GM18505 (cell line): ENCODE measurements around the gene GALNT9.
"Not testable (repeated sequence)": the region's sequence is repeated elsewhere in the genome, so short reads cannot be mapped to it uniquely, and the experiment has no call there.

Source experiments
- ATAC-seq: cut with Tn5 transposase; IDR thresholded peaks from one replicate; pipeline ENCODE4 v1.9.1; 2021; ENCODE audit not compliant: unreplicated experiment
- POLR2A ChIP-seq: IDR thresholded peaks from 4 replicates; pipeline ENCODE4 v1.6.1; 2011; ENCODE audit warnings: borderline replicate concordance; ENCODE audit not compliant: insufficient read depth, insufficient read length; ENCODE audit errors: extremely low read depth

Gene GALNT9

DNA sequence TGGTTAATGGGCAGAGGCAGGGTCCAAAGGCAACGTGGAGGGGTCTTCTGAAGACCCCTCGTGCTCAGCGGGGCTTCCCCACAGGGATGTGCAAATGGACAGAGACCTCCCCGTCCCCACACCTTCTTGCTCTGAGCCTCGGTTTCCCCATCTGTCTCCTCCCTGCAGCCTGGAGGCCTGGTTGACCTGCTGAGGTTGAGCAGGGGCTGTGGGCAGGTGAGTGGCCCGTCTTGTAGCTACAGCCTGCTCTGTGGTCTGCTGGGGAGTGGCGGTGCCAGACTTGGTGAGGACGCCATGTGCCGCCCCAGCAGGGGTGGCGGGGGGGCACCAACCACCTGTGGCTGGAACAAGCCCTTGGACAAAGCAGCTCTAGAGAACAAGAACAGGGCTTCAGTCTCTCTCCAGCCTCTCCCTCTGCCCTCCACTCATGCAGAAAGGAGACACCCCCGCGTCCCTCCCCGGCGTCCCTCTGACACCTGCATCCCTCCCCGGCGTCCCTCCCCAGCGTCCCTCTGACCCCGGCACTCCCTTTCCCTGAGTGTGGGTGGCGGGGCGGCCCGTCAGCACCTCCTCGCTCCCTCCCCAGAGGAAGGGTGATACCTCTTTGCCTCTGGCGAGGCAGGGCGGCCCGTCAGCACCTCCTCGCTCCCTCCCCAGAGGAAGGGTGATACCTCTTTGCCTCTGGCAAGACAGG, 101.5 kb downstream of the GALNT9 start:
- no peak for TF ChIP-seq POLR2A

DNA sequence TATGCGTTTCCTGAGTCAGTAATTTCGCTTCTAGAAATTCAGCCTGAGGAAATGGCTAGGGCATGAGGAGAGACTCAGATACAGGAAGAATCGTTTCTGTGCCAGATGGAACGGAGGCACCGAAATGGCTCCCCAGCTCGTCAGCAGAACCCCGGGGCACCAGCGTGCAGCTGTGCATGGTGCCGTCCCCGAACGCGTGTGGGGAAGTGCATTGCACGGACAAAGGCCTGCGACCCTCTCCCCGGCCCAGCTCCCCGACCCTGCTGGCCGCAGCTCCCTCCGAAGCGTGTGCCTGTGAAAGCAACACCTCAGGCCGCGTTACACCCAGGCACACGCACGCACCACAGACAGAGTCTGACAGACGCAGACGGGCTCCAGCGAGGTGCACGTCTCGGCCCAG, 102.3 kb downstream of the GALNT9 start:
- TF ChIP-seq POLR2A: no peak
- ATAC-seq: no peak

More for the DNA sequence above, 101.5 kb downstream of the GALNT9 start:
- no peak for ATAC-seq

DNA sequence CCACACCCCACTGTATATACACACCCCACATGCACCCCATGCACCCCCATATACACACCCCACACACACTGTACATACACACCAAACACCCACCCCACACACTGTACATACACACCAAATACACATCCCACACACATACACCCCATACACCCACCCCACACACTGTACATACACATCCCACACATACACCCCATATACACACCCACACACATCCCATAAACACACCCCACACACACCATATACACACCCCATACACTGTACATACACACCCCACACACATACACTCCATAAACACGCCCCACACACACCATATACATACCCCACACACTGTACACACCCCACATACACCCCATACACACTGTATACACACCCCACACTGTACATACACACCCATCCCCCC, 102.8 kb downstream of the GALNT9 start:
- no peak for ATAC-seq

DNA sequence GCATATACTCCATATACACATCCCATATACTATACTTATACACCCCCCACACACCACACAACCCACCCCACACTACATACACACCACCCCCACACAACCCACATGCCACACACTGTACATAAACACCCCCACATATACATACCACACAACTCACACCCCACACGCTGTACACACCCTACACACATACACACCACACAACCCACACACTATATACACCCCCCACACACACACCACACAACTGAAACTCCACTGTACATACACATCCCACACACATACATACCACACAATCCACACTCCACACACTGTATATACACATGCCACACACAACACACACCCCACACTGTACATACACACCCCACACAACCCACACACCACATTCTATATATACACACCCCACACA, 104.2 kb downstream of the GALNT9 start:
- ATAC-seq: no peak
- TF ChIP-seq POLR2A: no peak

More for the DNA sequence above, 102.8 kb downstream of the GALNT9 start:
- no peak for TF ChIP-seq POLR2A

DNA sequence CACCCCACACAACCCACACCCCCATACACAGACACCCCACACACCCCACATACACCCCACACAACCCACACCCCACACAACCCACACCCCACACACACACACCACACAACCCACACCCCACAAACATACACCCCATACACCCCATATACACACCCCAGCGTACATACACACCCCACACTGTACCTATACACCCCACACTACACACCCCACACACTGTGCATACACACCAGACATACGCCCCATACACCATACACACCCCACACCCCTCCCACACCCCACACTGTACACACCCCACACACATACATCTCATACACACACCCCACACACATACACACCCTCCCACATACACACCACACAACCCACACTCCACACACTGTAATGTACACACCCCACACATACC, 104.9 kb downstream of the GALNT9 start:
- no peak for ATAC-seq
- no peak for TF ChIP-seq POLR2A

DNA sequence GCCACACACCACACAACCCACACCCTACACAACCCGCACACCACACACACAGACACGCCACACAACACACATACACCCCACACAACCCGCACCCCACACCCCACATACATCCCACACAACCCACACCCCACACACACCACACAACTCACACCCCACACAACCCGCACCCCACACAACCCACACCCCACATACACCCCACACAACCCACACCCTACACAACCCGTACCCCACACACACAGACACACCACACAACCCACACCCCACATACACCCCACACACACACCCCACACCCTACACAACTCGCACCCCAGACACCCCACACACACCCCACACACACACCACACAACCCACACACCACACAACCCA, 106.6 kb downstream of the GALNT9 start:
- ATAC-seq: no peak
- no peak for TF ChIP-seq POLR2A

DNA sequence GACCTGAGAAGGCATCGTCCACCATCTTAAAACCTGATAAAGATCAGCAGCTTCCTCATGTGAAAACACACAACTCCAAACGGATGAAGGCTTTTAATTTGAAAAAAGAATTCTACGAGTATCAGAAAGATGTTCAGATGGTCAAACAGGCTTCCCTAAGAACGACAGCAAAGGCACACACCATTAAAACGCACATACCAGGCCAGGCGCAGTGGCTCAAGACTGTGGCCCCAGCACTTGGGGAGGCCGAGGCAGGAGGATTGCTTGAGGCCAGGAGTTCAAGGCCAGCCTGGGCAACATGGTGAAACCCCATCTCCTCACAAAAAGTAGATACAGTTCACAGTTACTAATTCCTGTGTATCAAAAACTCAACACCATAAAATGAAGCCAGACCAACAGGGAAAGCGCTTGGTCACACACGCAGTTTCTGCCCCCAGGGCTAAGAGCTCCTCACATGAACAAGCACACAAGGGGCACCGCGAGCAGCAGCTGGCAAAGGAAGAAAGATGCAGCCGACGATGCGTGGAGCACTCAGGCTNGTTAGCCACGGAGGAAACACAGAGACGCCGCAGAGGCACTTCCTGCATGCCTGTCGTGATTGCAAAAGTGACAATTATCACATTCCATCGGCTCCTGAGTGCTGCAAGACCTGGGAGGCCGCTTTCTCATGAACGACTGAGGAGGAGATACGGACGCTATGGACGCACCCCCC, 107.1 kb downstream of the GALNT9 start:
- ATAC-seq: no peak
- TF ChIP-seq POLR2A: no peak

DNA sequence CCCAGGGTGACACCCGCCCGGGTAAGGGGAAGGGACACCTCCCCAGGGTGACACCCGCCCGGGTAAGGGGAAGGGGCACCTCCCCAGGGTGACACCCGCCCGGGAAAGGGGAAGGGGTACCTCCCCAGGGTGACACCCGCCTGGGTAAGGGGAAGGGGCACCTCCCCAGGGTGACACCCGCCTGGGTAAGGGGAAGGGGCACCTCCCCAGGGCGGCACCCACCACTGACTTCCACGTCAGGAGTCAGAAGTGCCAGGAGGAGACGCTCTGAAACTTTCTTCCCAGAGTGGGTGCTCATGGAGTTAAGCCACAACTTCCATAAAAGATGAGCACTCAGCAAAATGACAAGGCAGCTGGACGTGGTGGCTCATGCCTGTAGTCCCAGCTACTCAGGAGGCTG, 109.6 kb downstream of the GALNT9 start:
- not testable (repeated sequence) for ATAC-seq

DNA sequence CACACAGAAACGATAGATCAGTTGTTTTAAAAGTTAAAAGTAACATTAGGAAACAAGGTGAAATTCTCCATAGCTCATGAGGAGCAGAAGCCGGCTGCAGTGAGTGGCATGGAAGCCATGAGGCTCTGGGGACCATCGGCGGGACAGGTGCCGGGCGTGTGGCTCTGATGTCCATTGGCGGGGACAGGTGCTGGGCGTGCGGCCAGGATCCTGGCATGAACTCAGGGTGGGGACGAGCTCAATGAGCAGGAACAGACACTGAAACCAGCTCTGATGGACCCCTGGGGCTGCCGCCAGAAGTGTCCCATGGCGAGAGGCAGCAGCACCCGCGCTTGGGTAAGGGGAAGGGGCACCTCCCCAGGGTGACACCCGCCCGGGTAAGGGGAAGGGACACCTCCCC, 110.1 kb downstream of the GALNT9 start:
- ATAC-seq: no peak
- no peak for TF ChIP-seq POLR2A

DNA sequence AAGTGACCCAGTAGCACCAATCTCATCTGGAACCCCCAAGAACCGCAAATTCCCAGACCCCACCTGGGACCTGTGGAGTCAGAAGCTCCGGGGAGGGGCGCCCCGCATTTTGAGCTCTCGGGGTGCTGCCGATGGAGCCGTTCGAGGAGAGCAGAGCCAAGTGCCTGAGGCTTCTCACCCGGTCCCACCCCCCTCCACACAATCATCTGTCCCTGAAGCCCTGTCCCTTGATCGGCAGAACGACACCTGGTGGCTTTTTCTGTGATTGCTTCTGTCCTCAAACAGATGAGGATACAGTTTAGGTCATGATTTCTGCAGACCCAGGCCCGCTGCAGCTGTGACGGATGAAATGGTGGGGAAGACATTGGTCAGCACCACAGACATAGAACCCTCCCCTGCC, 110.5 kb downstream of the GALNT9 start:
- ATAC-seq: no peak

DNA sequence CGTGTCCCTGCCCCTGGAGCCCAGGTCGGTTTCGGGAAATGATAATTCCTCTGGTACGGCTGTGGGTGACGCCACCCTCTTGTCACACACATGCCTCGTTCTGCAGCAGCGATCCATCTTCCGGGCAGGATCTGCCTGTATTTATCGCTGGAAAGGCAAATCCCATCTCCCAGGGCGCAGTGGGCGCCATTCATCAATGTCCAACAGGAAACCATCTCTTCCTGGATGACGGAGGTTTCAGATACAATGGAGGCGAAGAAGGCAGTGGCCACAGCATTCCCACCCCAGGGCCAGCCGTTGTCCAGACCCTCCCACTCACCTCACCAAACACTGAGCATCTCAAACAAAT, 110.9 kb downstream of the GALNT9 start:
- TF ChIP-seq POLR2A: no peak
- ATAC-seq: no peak

More for the DNA sequence above, 110.5 kb downstream of the GALNT9 start:
- no peak for TF ChIP-seq POLR2A

DNA sequence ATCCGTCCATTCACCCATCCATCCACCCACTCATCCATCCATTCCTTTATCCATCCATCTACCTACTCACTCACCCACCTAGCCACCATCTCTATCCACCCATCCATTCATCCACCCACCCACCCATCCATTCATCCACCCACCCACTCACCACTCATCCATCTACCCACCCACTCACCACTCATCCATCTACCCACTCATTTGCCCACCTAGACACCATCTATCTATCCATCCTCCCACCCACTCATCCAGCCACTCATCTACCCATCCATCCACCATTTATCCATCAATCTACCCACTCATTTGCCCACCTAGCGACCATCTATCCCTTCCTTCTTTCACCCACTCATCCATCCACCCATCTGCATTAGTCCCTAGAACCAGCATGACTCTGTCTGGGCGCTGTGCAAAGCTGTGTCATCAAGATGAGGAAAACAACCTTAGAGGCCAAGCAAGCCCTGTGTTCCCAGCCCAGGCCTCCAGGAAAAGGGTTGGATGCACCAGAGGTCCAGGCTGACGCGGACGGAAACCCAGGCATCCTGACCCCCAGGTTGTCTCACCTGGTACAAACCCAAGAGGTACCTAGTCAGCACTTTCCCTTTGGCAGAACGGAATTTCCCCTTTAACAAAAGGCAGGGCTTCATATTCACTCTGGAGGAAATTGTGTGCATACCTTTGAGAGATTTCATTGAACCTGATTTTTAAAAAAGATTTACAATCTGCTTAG, 111.4 kb downstream of the GALNT9 start:
- ATAC-seq: no peak
- no peak for TF ChIP-seq POLR2A

DNA sequence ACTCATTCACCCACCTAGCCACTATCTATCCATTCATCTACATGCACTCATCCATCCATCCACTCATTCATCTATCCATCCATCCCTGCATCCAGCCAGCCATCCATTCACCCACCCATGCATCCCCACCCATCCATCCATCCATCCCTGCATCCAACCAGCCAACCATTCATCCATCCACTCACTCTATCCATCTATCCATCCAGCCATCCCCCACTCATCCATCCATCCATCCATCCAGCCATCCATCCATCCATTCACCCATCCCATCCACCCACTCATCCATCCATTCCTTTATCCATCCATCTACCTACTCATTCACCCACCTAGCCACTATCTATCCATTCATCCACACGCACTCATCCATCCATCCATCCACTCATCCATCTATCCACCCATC, 112.0 kb downstream of the GALNT9 start:
- no peak for ATAC-seq
- no peak for TF ChIP-seq POLR2A

DNA sequence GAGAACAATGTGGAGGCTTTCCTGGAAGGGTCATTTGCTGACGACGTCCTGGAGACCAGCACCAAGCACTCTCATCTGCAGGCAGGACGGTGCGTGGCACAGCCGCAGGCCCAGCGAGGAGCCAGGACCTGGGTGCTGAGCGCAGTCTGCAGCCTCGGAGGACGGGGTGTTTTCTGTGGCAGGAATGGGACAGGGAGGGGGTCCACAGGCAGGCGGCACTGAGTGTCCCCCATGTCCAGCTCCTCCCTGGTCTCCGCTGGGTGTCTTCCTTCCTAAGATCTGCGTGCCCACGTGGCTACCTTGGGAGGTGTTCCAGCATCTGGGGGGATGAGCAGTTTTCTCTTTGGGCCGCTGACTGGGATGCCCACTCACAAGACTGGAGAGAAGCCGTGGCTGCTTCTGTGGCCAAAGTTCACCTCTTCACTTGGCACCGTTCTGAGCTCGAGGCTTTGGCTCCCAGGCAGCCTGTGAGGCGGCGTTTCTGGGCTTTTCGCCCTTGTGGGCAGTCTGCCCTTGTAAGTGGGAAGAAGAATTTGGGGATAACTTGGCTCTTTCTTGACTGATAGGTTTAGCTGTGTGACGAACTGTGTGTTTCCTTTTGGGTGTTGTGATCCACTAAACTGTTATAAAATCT, 112.9 kb downstream of the GALNT9 start:
- TF ChIP-seq POLR2A: no peak
- no peak for ATAC-seq

DNA sequence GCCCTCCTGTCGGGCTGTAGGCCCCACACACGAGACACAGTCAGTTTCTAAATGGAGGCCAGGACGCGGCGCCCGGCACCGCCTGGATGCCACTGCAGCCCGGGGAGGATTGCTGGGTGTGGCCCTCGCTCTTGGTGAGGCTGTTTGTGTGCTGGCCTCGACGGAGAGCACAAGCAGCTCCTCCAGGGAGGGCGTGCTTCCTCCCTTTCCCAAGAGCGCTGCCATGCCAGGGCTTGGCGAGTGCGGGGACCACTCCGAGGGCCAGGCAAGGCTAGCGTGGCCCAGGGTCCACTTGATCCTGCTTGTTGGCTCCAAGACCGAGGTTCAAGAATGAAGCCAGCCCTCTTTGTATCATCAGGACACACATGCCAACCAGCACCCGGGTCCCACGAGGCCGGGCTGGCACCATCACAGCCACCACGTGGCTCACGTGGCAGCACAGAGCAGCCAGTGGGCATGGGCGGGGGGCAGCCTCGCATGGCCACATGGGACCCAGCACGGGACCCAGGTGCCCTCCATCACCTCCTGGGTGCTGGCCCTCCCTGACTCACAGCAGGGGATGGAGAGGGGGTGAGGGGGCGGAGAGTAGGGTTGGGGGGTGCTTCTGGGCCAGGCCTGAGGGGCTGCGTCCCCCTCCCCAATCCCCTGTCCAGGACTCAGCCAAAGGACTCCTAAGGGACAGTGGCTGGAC, 113.9 kb downstream of the GALNT9 start:
- TF ChIP-seq POLR2A: no peak
- no peak for ATAC-seq
